ENCODE measurements around the gene LRRC66.

Gene LRRC66

DNA sequence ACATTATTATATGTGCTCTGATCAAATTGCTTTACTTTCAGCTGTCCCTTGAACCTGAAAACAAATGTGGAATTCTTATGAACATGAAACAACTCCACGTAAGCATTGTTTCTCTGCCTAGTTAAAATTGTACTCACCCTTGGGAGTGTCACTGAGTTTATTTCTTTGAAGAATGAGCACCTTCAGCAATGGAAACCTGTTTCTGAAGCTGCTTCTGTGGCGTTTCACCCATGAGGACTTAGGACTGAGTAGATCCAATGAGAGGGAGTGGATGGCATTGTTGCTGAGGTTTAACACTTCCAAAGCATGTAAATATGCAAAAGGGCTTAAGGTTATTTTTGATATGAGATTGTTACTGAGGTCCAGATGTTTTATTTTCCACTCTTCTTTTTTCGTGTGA lies 3.2 kb downstream of the LRRC66 start:
- in situ Hi-C loops (cut with HindIII; ENCODE audit: low sequenced_read_pairs): no loop called here
- no peak for DNase-seq (ENCODE audit: low read depth)
- no peak overlapping the region for H3K4me3 ChIP-seq (ENCODE audit: low read depth, low read length)
- no peak for TF ChIP-seq CTCF (IDR thresholded peaks at IDR 0.05; ENCODE audit: low read depth, low read length, missing control alignments)

DNA sequence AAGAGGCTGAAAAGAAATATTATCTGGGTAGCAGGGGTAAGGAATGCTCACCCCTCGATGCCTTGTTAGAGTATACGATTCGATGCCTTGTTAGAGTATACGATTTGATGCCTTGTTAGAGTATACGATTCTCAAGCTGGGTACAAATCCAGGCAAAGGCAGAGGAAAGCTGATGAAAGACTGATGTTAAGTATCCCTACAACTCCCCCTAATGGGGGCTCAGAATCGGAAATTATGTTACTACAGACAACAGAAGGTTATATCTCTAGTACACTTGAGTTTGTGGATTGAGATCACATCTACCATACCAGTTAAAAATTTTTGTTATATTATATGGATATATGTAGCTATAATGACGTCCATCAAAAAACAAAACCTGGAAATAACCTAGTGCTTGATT lies 4.8 kb downstream of the LRRC66 start:
- peak; percentile 27 for TF ChIP-seq CTCF (IDR thresholded peaks at IDR 0.05; ENCODE audit: low read depth, low read length, missing control alignments)
- in situ Hi-C loops (cut with HindIII; ENCODE audit: low sequenced_read_pairs): no loop called here
- no peak for DNase-seq (ENCODE audit: low read depth)
- no peak overlapping the region for H3K4me3 ChIP-seq (ENCODE audit: low read depth, low read length)

- H3K4me3 ChIP-seq (ENCODE audit: low read depth, low read length): no peak overlapping the region
- in situ Hi-C loops (cut with HindIII; ENCODE audit: low sequenced_read_pairs): no loop called here
- TF ChIP-seq CTCF (IDR thresholded peaks at IDR 0.05; ENCODE audit: low read depth, low read length, missing control alignments): no peak
- DNase-seq (ENCODE audit: low read depth): no peak
Measured at GRCh38 chr4:52014903-52015302, 5.3 kb downstream of the LRRC66 start.

- no peak overlapping the region for H3K4me3 ChIP-seq (ENCODE audit: low read depth, low read length)
- TF ChIP-seq CTCF (IDR thresholded peaks at IDR 0.05; ENCODE audit: low read depth, low read length, missing control alignments): no peak
- DNase-seq (ENCODE audit: low read depth): no peak
- in situ Hi-C loops (cut with HindIII; ENCODE audit: low sequenced_read_pairs): no loop called here
Measured at GRCh38 chr4:52012651-52013050, 7.5 kb downstream of the LRRC66 start.

DNA sequence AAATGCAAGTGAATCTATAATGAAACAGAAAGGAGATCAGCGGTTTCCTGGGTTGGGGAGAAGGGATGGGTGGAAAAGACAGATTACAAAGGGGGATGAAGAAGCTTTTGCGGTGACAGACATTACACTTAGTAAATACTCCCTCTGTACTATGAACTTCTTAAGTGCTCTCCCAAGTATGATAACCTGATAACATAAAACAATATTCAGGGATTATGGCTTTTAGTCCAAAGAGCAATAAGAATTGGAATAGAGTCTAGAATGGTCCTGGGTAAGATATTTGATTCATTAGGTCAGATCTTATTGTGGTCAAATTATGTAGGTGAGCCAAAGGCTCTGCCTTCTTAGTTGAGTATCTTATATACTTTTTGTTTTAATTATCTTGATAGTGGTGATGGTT lies 9.2 kb downstream of the LRRC66 start:
- DNase-seq (ENCODE audit: low read depth): no peak
- H3K4me3 ChIP-seq (ENCODE audit: low read depth, low read length): no peak overlapping the region
- in situ Hi-C loops (cut with HindIII; ENCODE audit: low sequenced_read_pairs): no loop called here
- TF ChIP-seq CTCF (IDR thresholded peaks at IDR 0.05; ENCODE audit: low read depth, low read length, missing control alignments): no peak

DNA sequence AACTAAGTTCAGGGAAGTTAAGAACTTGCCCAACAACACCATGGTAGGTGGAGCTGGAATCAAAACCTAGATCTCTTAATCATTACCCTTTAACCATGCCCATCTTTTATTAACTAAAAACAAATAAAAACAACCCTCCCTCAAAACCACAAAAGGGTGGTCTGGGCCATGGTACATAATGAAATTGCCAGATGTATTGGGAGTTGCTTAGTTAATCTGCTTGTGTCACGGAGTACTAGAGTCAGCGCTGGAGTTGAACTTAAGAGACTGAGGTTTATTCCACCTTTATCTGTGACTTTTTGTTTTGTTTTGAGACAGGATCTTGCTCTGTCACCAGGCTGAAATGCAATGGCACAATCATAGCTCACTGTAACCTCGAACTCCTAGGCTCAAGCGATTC lies 13.3 kb downstream of the LRRC66 start:
- no peak for TF ChIP-seq CTCF (IDR thresholded peaks at IDR 0.05; ENCODE audit: low read depth, low read length, missing control alignments)
- in situ Hi-C loops (cut with HindIII; ENCODE audit: low sequenced_read_pairs): no loop called here

More for the DNA sequence above, 13.3 kb downstream of the LRRC66 start:
- DNase-seq (ENCODE audit: low read depth): no peak
- no peak overlapping the region for H3K4me3 ChIP-seq (ENCODE audit: low read depth, low read length)

Measured in astrocyte of the cerebellum (primary cell).